IPS DF 4.7 (cell line): ENCODE data around the gene SPART.
A peak's percentile ranks its signal among the peaks of the same experiment; 100 is the strongest.

Source experiments
- DNase-seq: peaks from one replicate; pipeline ENCODE4 v3.0.0-alpha.2; 2013; ENCODE audit warnings: low spot score; ENCODE audit errors: extremely low read depth

The SPART gene, protein sequence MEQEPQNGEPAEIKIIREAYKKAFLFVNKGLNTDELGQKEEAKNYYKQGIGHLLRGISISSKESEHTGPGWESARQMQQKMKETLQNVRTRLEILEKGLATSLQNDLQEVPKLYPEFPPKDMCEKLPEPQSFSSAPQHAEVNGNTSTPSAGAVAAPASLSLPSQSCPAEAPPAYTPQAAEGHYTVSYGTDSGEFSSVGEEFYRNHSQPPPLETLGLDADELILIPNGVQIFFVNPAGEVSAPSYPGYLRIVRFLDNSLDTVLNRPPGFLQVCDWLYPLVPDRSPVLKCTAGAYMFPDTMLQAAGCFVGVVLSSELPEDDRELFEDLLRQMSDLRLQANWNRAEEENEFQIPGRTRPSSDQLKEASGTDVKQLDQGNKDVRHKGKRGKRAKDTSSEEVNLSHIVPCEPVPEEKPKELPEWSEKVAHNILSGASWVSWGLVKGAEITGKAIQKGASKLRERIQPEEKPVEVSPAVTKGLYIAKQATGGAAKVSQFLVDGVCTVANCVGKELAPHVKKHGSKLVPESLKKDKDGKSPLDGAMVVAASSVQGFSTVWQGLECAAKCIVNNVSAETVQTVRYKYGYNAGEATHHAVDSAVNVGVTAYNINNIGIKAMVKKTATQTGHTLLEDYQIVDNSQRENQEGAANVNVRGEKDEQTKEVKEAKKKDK

DNA sequence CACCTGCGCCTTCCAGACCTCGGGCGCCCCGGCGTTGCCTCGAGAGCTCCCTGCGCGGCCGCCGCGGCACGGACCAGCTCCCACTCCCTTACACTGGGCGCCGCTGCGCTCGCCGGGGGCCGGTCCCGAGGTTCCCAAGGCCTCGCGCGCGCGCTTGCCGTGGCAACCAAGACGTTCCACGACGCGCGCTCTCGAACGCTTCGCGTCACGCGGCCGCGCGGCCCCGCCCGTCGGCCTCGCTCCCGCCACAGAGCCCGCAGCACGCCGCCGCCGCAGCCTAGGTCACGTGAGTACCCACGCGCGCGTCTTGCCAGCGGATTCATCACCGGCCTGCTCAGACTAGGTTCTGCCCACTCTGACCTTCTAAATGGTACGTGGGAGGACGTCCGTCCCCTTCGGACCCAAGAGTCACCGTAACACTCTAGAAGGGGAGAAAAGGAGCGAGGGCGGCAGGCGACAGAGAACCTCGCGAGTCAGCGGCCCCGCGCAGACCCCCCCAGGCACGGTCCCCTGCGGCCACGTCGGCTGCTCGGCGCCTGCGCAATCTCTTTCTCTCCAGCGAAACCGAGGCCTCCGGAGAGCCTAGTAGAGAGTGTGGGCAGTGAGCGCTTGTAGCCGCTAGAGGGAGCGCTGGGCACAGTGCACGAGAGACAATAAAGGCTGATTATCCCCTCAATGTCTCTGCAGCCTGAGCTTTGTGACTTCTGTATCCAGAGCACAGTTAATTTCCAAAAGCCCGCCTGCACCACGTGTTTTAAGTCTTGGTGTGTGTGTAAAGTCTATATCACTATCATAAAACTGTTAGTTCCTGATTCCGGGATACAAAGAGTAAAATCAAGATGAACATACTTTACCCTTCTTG is at the start of gene SPART:
TSS of gene SPART (minus strand) at position 173 of the 862 bp plus-strand sequence. CDS start 10,564 bp downstream, outside the sequence.
- peak; percentile 82 for DNase-seq

DNA sequence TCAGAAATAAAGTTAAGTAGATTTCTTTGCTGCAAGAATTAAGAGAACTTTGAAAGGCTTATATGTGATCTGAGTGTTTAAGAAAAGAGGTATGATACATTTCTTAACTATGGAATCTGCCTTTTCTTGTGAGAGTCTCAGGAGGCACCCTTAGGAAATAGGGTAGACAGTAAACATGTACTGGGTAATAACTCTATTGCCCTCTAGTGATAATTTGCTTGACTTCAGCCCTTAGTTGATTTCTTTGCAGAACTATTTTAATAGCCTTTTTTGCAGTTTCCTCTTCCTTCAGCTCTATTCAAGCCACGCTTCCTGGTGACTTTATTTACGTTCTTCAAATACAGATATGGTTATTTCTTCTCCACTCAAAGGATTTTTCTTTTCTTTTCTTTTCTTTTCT is 49.1 kb upstream of the SPART start:
- no peak for DNase-seq

DNA sequence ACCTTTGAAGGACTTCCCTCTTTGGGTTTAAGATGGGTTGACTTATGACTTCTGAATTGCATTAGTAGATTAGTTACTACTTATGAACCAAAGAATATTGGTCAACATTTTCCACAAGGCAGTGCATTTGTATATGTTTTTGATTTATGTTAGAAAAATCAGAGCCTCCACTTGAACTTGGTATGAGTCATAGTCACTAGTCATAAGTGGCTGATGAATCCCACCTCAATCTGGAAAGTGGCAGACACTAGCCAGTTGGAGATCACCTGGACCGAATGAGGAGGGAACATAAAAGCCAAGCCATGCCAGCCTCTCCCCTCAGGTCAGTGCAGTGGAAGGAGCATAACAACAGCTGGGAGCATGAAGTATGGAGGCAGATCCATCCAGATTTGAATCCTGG is 39.3 kb upstream of the SPART start:
- DNase-seq, result no peak

DNA sequence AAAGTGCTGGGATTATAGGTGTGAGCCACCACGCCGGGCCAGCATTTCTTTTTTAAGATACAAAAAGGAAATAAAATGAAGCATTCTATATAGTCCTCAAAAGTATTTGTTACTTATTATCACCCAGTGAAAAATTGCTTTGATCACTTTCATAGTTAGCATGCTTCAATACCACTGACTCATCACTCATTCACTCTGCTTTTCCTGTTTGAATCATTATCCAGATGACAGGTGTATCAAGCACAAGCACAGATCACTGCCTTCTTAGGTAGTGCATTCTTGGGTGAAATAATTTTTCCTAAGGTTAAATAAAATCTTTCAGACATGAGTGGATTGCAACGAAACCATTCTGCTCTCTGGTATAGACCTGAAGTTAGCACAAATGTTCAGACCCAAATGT is 35.8 kb upstream of the SPART start:
- no peak for DNase-seq

DNA sequence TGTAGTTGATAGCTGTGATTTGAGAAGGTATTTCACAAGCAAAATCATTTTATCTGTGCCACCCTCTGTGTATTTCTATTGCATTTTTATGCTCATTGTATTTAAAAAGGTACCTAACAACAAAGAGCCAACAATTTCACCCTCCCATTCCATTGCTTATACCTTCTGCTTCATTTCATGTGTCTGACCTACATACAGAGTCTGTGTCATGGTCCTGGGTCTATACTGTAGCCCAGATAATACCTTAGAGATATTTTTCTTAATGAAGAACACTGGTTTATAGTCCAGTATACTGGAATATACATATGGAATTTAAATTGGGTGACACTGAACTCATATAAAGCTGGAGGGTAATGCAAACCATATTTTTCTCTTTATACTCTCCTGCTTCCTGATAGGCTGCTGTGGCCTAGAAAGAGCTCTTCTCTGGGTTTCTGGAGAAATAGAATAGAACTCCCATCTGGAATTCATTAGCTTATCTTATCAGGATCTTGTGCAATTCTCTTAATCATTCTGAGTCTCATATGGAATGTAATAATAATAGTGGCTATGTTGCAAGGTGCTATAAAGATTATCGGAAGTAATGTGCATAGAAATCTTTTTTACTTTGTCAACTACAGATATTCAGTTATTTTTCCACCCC is 31.8 kb upstream of the SPART start:
- DNase-seq, result no peak

DNA sequence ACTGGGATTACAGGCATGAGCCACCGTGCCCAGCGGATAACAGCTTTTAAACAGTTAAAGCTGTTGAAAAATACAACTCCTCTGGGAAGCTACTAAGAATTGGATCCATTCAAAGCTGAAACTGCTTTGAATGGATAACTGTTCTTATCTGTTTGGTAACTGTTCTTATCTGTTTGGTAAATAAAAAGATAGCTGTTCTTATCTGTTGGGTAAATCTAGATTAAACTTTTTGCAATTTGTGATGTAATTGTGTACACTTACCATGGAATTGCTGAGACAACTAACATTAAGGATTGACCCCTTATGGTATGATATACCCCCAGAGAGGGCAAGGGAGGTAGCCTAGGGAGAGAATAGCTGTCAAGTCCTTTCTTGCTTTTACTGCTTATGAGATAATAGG is 27.9 kb upstream of the SPART start:
- DNase-seq, result no peak

DNA sequence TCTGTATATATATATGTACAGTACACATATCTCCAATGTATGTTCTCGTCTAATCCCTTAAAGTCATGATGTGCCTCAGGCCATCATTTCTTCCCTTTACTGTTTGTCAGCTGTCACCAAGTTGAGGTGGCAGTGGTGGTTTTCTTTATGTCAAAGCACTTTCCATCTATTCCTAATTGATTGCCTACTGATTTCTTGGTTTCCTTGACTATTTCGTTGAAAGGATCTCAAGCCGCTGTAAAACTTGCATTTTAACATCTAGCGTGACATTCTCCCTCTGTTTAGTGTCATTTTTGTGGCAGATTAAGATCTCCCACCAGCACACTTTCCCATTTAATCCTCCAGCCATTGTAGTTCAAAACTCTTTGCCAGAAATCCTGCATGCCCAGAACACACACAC is 25.0 kb upstream of the SPART start:
- DNase-seq, result no peak

DNA sequence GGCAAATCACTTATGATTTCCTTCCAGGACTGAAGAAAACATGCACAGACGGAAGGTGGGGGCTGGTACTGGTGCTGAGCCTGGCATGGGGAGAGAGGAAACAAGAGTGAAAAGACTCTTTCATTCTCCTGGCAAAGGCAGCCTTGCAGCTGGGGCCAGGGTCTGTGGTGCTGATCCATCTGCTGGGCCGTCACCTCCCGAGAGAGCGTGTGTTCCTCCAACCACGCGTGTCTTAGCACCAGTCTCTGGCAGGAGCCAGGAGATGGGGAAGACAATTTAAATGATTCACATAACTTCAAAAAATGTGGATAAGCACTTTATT is 23.9 kb upstream of the SPART start:
- no peak for DNase-seq

- DNase-seq, result no peak
These were observed 23.3 kb upstream of the SPART start for GRCh38 chr13:36369268-36370107.

DNA sequence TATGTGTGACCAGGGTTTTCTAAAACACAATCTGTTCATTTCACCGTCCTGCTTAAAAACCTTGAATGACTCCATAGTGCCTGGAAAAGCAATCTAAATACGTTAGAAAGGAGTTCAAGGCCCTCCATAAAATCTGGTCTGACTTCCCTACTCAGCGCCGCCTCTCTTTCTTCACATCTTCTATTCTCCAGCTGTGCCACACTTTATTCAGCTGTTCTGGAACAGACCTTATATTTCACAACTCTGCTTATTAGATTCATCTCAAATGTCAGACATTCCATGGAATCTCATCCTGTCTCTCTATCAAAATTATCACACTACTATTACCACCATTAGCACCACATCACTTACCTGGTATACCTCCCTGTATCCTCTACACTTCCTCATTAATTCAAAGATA is 19.8 kb upstream of the SPART start:
- no peak for DNase-seq

DNA sequence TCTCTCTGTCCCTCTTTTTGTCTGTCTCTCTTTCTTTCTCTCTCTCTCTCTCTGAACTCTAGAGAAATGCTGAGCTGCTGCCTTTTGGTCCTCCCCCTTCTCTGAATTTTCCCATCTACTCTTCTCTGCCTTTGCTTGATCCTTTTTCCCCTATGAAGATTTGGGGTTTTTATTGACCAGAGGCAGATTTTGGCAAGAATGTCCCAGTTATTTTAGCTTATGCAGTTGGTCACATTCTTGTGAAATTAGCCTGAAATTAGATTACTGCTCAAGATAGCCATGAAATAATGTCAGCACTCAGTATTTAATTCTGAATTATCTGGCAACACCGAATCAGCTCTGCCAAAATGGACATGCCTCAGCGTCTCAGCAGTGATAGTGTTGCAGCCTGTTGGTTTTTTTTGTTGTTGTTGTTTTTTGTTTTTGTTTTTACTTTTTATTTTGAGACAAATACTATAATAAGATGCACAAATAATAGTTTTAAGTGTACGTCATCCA is 17.2 kb upstream of the SPART start:
- DNase-seq, result no peak

DNA sequence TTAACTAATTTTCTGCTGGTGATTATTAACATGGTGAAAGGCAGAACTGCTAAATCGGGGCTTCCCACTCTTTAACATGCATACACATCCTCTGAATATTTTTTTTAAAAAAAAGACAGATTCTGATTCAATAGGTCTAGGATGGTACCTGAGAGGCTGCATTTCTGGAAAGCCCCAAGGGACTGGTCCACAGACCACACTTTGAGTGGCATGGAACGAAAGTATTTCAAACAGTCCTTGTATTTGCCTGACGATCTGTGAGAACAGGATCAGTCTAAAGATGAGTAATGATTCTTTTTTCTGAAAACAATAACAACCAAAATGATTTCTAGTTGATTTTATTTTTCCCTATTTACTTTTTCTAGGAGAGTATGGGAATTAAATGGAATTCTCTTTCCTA is 16.7 kb upstream of the SPART start:
- DNase-seq, result no peak

- DNase-seq, result no peak
These were observed 16.1 kb upstream of the SPART start for GRCh38 chr13:36362251-36362650.

DNA sequence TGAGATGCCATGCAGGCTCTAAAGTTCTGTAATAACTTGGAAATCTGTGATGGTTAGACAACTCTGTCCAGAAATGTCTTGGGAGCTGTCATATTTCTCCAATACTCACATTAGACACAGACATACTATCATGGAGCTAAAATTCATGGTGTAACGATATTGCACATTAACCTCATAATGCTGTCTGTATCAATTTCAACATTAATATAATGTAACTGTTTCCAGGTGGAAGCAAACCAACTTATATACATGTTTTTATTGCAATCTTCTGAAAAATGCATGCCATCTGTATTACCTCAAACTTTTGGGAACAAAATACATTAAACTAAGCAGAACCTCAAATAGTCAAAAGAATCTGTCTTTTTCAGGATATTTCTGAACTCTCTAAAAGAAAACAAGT is 14.7 kb upstream of the SPART start:
- DNase-seq, result no peak

GRCh38 chr13:36359301-36359950 is 13.2 kb upstream of the SPART start:
- DNase-seq, result no peak

DNA sequence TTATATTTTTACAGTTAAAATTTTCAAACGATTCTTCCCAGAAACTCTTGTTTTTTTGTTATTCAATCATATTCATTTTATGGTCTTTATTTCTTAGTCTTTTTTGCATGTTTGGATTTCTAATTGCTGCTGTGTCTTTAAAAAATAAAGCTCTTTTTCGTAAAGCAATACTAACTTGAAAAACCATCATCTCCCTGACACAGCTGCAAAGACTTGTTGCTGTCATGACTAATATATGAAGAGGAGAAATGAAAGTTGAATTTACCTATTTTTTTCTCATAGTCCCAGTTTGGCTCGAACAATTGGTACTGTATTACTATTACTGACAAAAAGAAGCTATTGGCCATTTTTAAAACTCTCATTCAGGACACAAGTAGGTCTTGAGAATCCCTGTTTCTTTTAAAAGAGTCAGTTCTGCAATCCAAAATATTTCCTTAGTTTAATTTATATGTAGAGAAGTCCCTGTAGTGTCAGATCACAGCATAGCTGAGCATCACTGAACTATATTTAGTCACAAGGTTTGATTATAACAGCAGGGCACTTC is 12.1 kb upstream of the SPART start:
- no peak for DNase-seq

GRCh38 chr13:36357692-36358091 is 11.5 kb upstream of the SPART start:
- DNase-seq, result no peak

GRCh38 chr13:36357231-36357630 is 11.0 kb upstream of the SPART start:
- DNase-seq, result no peak

- no peak for DNase-seq
These were observed 9.9 kb upstream of the SPART start for GRCh38 chr13:36356058-36356457.

DNA sequence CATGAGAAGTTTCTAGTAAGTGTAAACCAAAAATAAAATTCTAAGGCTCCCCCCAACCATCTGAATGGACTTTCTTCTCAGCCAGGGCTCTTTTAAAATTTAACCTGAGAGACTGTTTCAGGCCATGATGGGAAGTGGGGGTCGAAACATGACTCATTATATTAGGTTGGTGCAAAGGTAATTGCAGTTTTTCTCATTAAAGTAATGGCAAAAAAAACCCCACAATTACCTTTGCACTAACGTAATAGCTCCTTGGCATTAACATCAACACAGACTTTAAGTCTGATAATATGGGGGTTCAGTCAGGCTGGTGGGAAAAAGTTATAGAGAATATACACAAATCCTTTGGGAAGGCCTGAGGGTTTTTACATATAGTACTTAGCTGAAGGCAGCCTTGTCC is 9.4 kb upstream of the SPART start:
- DNase-seq, result no peak
